Hepatocyte (in vitro differentiated cells): ENCODE data around the gene ABCA5. TPM values are rescaled to one million over a fixed set of nuclear protein-coding genes. Genes with fewer than 3 reads are reported as not detected.

Experiments
- DNase-seq: peaks from one replicate; pipeline ENCODE4 v3.0.0-alpha.2; 2016; ENCODE audit warnings: low spot score
- H2AFZ ChIP-seq: fragments of 200-600 bp; sonication (generic); 2 replicates; pipeline ENCODE4 v1.6.0; 2016; ENCODE audit warnings: antibody characterized with exemption, mild to moderate bottlenecking
- H3K27ac ChIP-seq: fragments of 200-600 bp; sonication (generic); 2 replicates; pipeline ENCODE4 v1.5.1; 2016; ENCODE audit warnings: mild to moderate bottlenecking
- H3K27me3 ChIP-seq: fragments of 200-600 bp; sonication (generic); 2 replicates; pipeline ENCODE4 v1.6.1; 2016
- H3K36me3 ChIP-seq: fragments of 200-600 bp; sonication (generic); replicated peaks from 2 replicates; pipeline ENCODE4 v1.5.1; 2016; ENCODE audit warnings: low read depth; ENCODE audit not compliant: insufficient read depth
- H3K4me1 ChIP-seq: fragments of 200-600 bp; sonication (generic); 2 replicates; pipeline ENCODE4 v1.5.1; 2016; ENCODE audit warnings: mild to moderate bottlenecking, moderate library complexity; ENCODE audit not compliant: insufficient read depth
- H3K4me2 ChIP-seq: fragments of 200-600 bp; sonication (generic); 2 replicates; pipeline ENCODE4 v1.6.0; 2016
- H3K4me3 ChIP-seq: fragments of 200-600 bp; sonication (generic); 2 replicates; pipeline ENCODE4 v1.5.1; 2016; ENCODE audit warnings: mild to moderate bottlenecking
- H3K79me2 ChIP-seq: fragments of 200-600 bp; sonication (generic); 2 replicates; pipeline ENCODE4 v1.6.0; 2017; ENCODE audit warnings: mild to moderate bottlenecking
- H3K9me2 ChIP-seq: fragments of 200-600 bp; sonication (generic); replicated peaks from 2 replicates; pipeline ENCODE4 v1.6.0; 2017; ENCODE audit warnings: mild to moderate bottlenecking; ENCODE audit not compliant: insufficient read depth
- H3K9me3 ChIP-seq: fragments of 200-600 bp; sonication (generic); 2 replicates; pipeline ENCODE4 v1.5.1; 2016; ENCODE audit warnings: low read depth, mild to moderate bottlenecking
- H4K20me1 ChIP-seq: fragments of 200-600 bp; sonication (generic); 2 replicates; pipeline ENCODE4 v1.6.0; 2016; ENCODE audit warnings: mild to moderate bottlenecking; ENCODE audit not compliant: insufficient read depth, poor library complexity, severe bottlenecking
- CTCF ChIP-seq: fragments of 200-600 bp; sonication (generic); IDR thresholded peaks from 2 replicates; pipeline ENCODE4 v1.5.1; 2016; ENCODE audit warnings: antibody characterized with exemption, mild to moderate bottlenecking; ENCODE audit not compliant: poor library complexity
- EZH2 ChIP-seq: fragments of 200-600 bp; sonication (generic); IDR thresholded peaks from 2 replicates; pipeline ENCODE4 v1.6.1; 2016; ENCODE audit warnings: antibody characterized with exemption, mild to moderate bottlenecking, borderline replicate concordance
- EZH2phosphoT487 ChIP-seq: fragments of 200-600 bp; sonication (generic); IDR thresholded peaks from one replicate; pipeline ENCODE4 v1.6.1; 2018; ENCODE audit warnings: antibody characterized with exemption, mild to moderate bottlenecking, low read depth, moderate library complexity; ENCODE audit not compliant: unreplicated experiment, severe bottlenecking
- WGBS: methylation state at CpG from one replicate; pipeline ENCODE4 v1.1.6; 2016; ENCODE audit warnings: low lambda C conversion rate; ENCODE audit errors: missing lambda C conversion rate; 5-methylcytosine and 5-hydroxymethylcytosine counted together
- polyA plus RNA-seq: library from polyadenylated mRNA; unstranded; fragments of >200 nt; fragmentation: Nextera tagmentation; extraction: Ambion mirVana; gene quantifications from 2 replicates; pipeline ENCODE4 v1.2.1, GENCODE V29; 2016
- total RNA-seq: library from RNA; depleted of rRNA; stranded (reverse); fragments of >200 nt; gene quantifications from 2 replicates; pipeline ENCODE4 v1.2.3, GENCODE V29; 2014

ABCA5 gene
- total and polyA plus RNA-seq, 2 experiments from 2014 or later, result 22.4 to 59.8 TPM

- no peaks in the 10 kb centered on the region for H3K4me1 ChIP-seq
- no peak overlapping the region for H3K4me2 ChIP-seq
- no peak overlapping the region for H3K27ac ChIP-seq
- no peak overlapping the region for H2AFZ ChIP-seq
- H3K27me3 ChIP-seq, result no peaks in the 10 kb centered on the region
- H3K79me2 ChIP-seq, result no peaks in the 10 kb centered on the region
- no peak for TF ChIP-seq EZH2phosphoT487
- no peak for TF ChIP-seq CTCF
- TF ChIP-seq EZH2, result no peak
- DNase-seq, result no peak
- no peaks in the 10 kb centered on the region for H4K20me1 ChIP-seq
- H3K9me2 ChIP-seq, result no peaks in the 10 kb centered on the region
- H3K4me3 ChIP-seq, result no peak overlapping the region
- no peaks in the 10 kb centered on the region for H3K9me3 ChIP-seq
- 90% methylated on average over 3 of the region's 3 CpGs for WGBS
- no peaks in the 10 kb centered on the region for H3K36me3 ChIP-seq
These were observed 107.9 kb downstream of the ABCA5 start for GRCh38 chr17:69218986-69219385.

- no peaks in the 10 kb centered on the region for H3K9me2 ChIP-seq
- no peak overlapping the region for H3K4me2 ChIP-seq
- H3K27ac ChIP-seq, result no peak overlapping the region
- no peaks in the 10 kb centered on the region for H4K20me1 ChIP-seq
- H3K4me3 ChIP-seq, result no peak overlapping the region
- H3K79me2 ChIP-seq, result no peaks in the 10 kb centered on the region
- H3K9me3 ChIP-seq, result no peaks in the 10 kb centered on the region
- H2AFZ ChIP-seq, result no peak overlapping the region
- no peaks in the 10 kb centered on the region for H3K27me3 ChIP-seq
- H3K4me1 ChIP-seq, result no peaks in the 10 kb centered on the region
- no peak for TF ChIP-seq EZH2
- no peak for TF ChIP-seq CTCF
- no peak for TF ChIP-seq EZH2phosphoT487
- DNase-seq, result no peak
- WGBS, result 80% methylated on average over 9 of the region's 9 CpGs
- no peaks in the 10 kb centered on the region for H3K36me3 ChIP-seq
These were observed 113.7 kb downstream of the ABCA5 start for GRCh38 chr17:69213059-69213813.

GRCh38 chr17:69208640-69209039 lies 118.3 kb downstream of the ABCA5 start:
- Histone ChIP-seq H3K4me1 (no peaks in the 10 kb centered on the region), H3K79me2 (no peaks in the 10 kb centered on the region), H3K9me2 (no peaks in the 10 kb centered on the region), H3K36me3 (no peaks in the 10 kb centered on the region), H3K27me3 (peaks cover 8% of the 10 kb centered on the region), H2AFZ (no peak overlapping the region), H3K9me3 (no peaks in the 10 kb centered on the region), H4K20me1 (no peaks in the 10 kb centered on the region), H3K4me3 (no peak overlapping the region), H3K27ac (no peak overlapping the region), H3K4me2 (no peak overlapping the region)
- TF ChIP-seq EZH2phosphoT487 (no peak), CTCF (no peak), EZH2 (no peak)
- no peak for DNase-seq
- 95% methylated on average over 2 of the region's 2 CpGs for WGBS
